Esophagus squamous epithelium (tissue), 5 donors: ENCODE results near the gene SESN3. TPM values are rescaled to one million over a fixed set of nuclear protein-coding genes. Genes with fewer than 3 reads are reported as not detected.

Experiments used
- DNase-seq: peaks from one replicate; lab custom pipeline; 2025; lab: John Stamatoyannopoulos, UW
- H3K27ac ChIP-seq, 4 donors: fragments of 200-600 bp; sonication (generic); one replicate each; pipeline ENCODE4 v1.5.1; 2016 to 2019; ENCODE audit warnings: mild to moderate bottlenecking in 1 of 4
- H3K27me3 ChIP-seq, 4 donors: fragments of 200-600 bp; sonication (generic); 1 replicate in 3 of 4; 2 replicates in 1 of 4; pipeline versions ENCODE4 v1.5.1 to v1.6.0; 2017 to 2021; ENCODE audit warnings: antibody characterized with exemption in 1 of 4
- H3K36me3 ChIP-seq, 3 donors: fragments of 200-600 bp; sonication (generic); one replicate each; pipeline ENCODE4 v1.5.1; 2016 to 2019
- H3K4me1 ChIP-seq, 3 donors: fragments of 200-600 bp; sonication (generic); one replicate each; pipeline ENCODE4 v1.5.1; 2017 to 2019
- H3K4me3 ChIP-seq, 4 donors: fragments of 200-600 bp; sonication (generic); 1 replicate in 3 of 4; 2 replicates in 1 of 4; pipeline ENCODE4 v1.5.1; 2016 to 2019; ENCODE audit warnings: mild to moderate bottlenecking in 2 of 4, moderate library complexity in 1 of 4
- H3K9me3 ChIP-seq, 3 donors: fragments of 200-600 bp; sonication (generic); one replicate each; pipeline ENCODE4 v1.5.1; 2016 to 2019
- CTCF ChIP-seq, 6 experiments: fragments of 450-650 bp in 4 of 6; fragments of 200-600 bp in 2 of 6; sonication (generic) in 2 of 6; IDR thresholded peaks; one replicate each; pipeline ENCODE4 v1.5.1; 2016 to 2019; ENCODE audit warnings: antibody characterized with exemption in 6 of 6, mild to moderate bottlenecking in 4 of 6, moderate library complexity in 4 of 6
- POLR2A ChIP-seq, 4 donors: fragments of 450-650 bp; IDR thresholded peaks; one replicate each; pipeline ENCODE4 v1.6.1; 2017; ENCODE audit warnings: antibody characterized with exemption in 4 of 4, mild to moderate bottlenecking in 4 of 4, moderate library complexity in 3 of 4
- WGBS, 2 donors: methylation state at CpG; one replicate each; pipeline ENCODE4 v1.1.5; 2018; 5-methylcytosine and 5-hydroxymethylcytosine counted together
- intact Hi-C: fragments of 100-400 bp; cut with DNase I; formaldehyde crosslinking; loops from one replicate; pipeline ENCODE4 v1.15.0; 2022
- total RNA-seq, 4 donors: library from RNA; depleted of rRNA; stranded (reverse); fragments of >200 nt; gene quantifications; one replicate each; pipeline ENCODE4 v1.1.0, GENCODE V29; 2016
- donor health status: DM: yes; HTN: yes; CAD: no.

Gene SESN3
- total RNA-seq, 4 donors from 2014 or later, result 11.3 to 33.7 (median 22.1) TPM

- TF ChIP-seq CTCF (IDR thresholded peaks at IDR 0.05) (no peak), POLR2A (IDR thresholded peaks at IDR 0.05) (no peak)
- H3K4me3 ChIP-seq, result no peak overlapping the region
Observed at GRCh38 chr11:95144313-95145235, 86.4 kb downstream of the SESN3 start.

GRCh38 chr11:95143106-95143681, 87.8 kb downstream of the SESN3 start:
- 62 to 71% methylated on average over 6 of the region's 6 CpGs for WGBS, 2 donors
- intact Hi-C loops, result no loop called here
- no peak for TF ChIP-seq POLR2A (IDR thresholded peaks at IDR 0.05)
- TF ChIP-seq CTCF (IDR thresholded peaks at IDR 0.05), result no peak

More at GRCh38 chr11:95144313-95145235, 86.4 kb downstream of the SESN3 start:
- Histone ChIP-seq H3K9me3 (no peaks in the 10 kb centered on the region), H3K27ac (no peak overlapping the region), H3K36me3 (no peaks in the 10 kb centered on the region), H3K4me1 (peaks cover 2 to 20% (median 9%) of the 10 kb centered on the region in 3 donors), H3K27me3 (no peaks in the 10 kb centered on the region)
- WGBS, 2 donors, result 78 to 86% methylated on average over 7 of the region's 7 CpGs
- DNase-seq, result no peak
- intact Hi-C loops, result no loop called here

GRCh38 chr11:95142431-95142830, 88.6 kb downstream of the SESN3 start:
- TF ChIP-seq CTCF (IDR thresholded peaks at IDR 0.05), result no peak
- TF ChIP-seq POLR2A (IDR thresholded peaks at IDR 0.05), result no peak
- Histone ChIP-seq H3K36me3 (no peaks in the 10 kb centered on the region), H3K27me3 (no peaks in the 10 kb centered on the region), H3K27ac (no peak overlapping the region), H3K4me3 (no peak overlapping the region), H3K9me3 (no peaks in the 10 kb centered on the region), H3K4me1 (peaks cover 0 to 7% (median 5%) of the 10 kb centered on the region in 3 donors)
- intact Hi-C loops, result no loop called here
- 87 to 100% methylated on average over 1 of the region's 2 CpGs for WGBS, 2 donors
- no peak for DNase-seq

More at GRCh38 chr11:95143106-95143681, 87.8 kb downstream of the SESN3 start:
- Histone ChIP-seq H3K4me3 (no peak overlapping the region), H3K9me3 (no peaks in the 10 kb centered on the region), H3K36me3 (no peaks in the 10 kb centered on the region), H3K27ac (no peak overlapping the region), H3K4me1 (peaks cover 0 to 14% (median 8%) of the 10 kb centered on the region in 3 donors), H3K27me3 (no peaks in the 10 kb centered on the region)
- no peak for DNase-seq

GRCh38 chr11:95140397-95141033, 90.5 kb downstream of the SESN3 start:
- intact Hi-C loops, result no loop called here
- Histone ChIP-seq H3K27me3 (no peaks in the 10 kb centered on the region), H3K9me3 (no peaks in the 10 kb centered on the region), H3K36me3 (no peaks in the 10 kb centered on the region), H3K4me1 (peaks cover 0 to 5% (median 0%) of the 10 kb centered on the region in 3 donors), H3K4me3 (no peak overlapping the region), H3K27ac (no peak overlapping the region)
- TF ChIP-seq POLR2A (IDR thresholded peaks at IDR 0.05) (no peak), CTCF (IDR thresholded peaks at IDR 0.05) (no peak)
- WGBS, 2 donors, result 79 to 81% methylated on average over 4 of the region's 4 CpGs
- DNase-seq, result no peak
